Measurements from ENCODE around the gene KHSRP. TPM values are rescaled to one million over a fixed set of nuclear protein-coding genes. Genes with fewer than 3 reads are reported as not detected.

The KHSRP gene
- total RNA-seq, 2 donors from 2014 or later, result 54.0 to 83.4 TPM

- ATAC-seq, result no peak
Measured at GRCh38 chr19:6470173-6470572, 45.6 kb upstream of the KHSRP start.

GRCh38 chr19:6467384-6467783, 42.8 kb upstream of the KHSRP start:
- no peak overlapping the region for H3K4me3 ChIP-seq
- H3K36me3 ChIP-seq (replicated peaks in 1 of 2; ENCODE audit: insufficient read depth in 1 of 2, low read depth in 2 of 2), result peaks cover 0 to 3% of the 10 kb centered on the region in 2 donors
- H3K27me3 ChIP-seq, result no peaks in the 10 kb centered on the region
- H3K4me1 ChIP-seq, result peaks cover 15% of the 10 kb centered on the region
- no peak for TF ChIP-seq CTCF (IDR thresholded peaks at IDR 0.05)
- no peak for TF ChIP-seq POLR2A (IDR thresholded peaks at IDR 0.05)
- intact Hi-C loops (cut with DNase I), result no loop called here
- 85 to 90% methylated on average over 2 to 8 of the region's 8 CpGs for WGBS, 2 donors
- H3K27ac ChIP-seq, result no peak overlapping the region
- H3K9me3 ChIP-seq, result no peaks in the 10 kb centered on the region
- DNase-seq, result no peak
- no peak for ATAC-seq

More at GRCh38 chr19:6470173-6470572, 45.6 kb upstream of the KHSRP start:
- Histone ChIP-seq H3K4me1 (peaks cover 19% of the 10 kb centered on the region), H3K27ac (no peak overlapping the region), H3K4me3 (no peak overlapping the region), H3K9me3 (no peaks in the 10 kb centered on the region), H3K27me3 (no peaks in the 10 kb centered on the region), H3K36me3 (replicated peaks in 1 of 2; ENCODE audit: insufficient read depth in 1 of 2, low read depth in 2 of 2) (peaks cover 0 to 3% of the 10 kb centered on the region in 2 donors)
- TF ChIP-seq POLR2A (IDR thresholded peaks at IDR 0.05), result no peak
- no peak for DNase-seq
- intact Hi-C loops (cut with DNase I), result no loop called here
- 69 to 75% methylated on average over 6 to 8 of the region's 8 CpGs for WGBS, 2 donors

- intact Hi-C loops (cut with DNase I), result no loop called here
- no peak for DNase-seq
- 93% methylated on average over 8 to 21 of the region's 21 CpGs for WGBS, 2 donors
- no peak overlapping the region for H3K4me3 ChIP-seq
- no peak for ATAC-seq
- peaks cover 0 to 3% of the 10 kb centered on the region in 2 donors for H3K36me3 ChIP-seq (replicated peaks in 1 of 2; ENCODE audit: insufficient read depth in 1 of 2, low read depth in 2 of 2)
- no peaks in the 10 kb centered on the region for H3K9me3 ChIP-seq
- H3K27ac ChIP-seq, result no peak overlapping the region
- TF ChIP-seq CTCF (IDR thresholded peaks at IDR 0.05) (no peak), POLR2A (IDR thresholded peaks at IDR 0.05) (no peak)
- no peaks in the 10 kb centered on the region for H3K27me3 ChIP-seq
- H3K4me1 ChIP-seq, result peaks cover 13% of the 10 kb centered on the region
Measured at GRCh38 chr19:6466526-6467248, 42.1 kb upstream of the KHSRP start.

GRCh38 chr19:6465663-6466062, 41.1 kb upstream of the KHSRP start:
- H3K27ac ChIP-seq, result no peak overlapping the region
- H3K27me3 ChIP-seq, result no peaks in the 10 kb centered on the region
- no peak for DNase-seq
- no peaks in the 10 kb centered on the region for H3K9me3 ChIP-seq
- TF ChIP-seq CTCF (IDR thresholded peaks at IDR 0.05) (no peak), POLR2A (IDR thresholded peaks at IDR 0.05) (no peak)
- peaks cover 13% of the 10 kb centered on the region for H3K4me1 ChIP-seq
- H3K4me3 ChIP-seq, result no peak overlapping the region
- intact Hi-C loops (cut with DNase I), result no loop called here
- no peak for ATAC-seq
- peaks cover 0 to 3% of the 10 kb centered on the region in 2 donors for H3K36me3 ChIP-seq (replicated peaks in 1 of 2; ENCODE audit: insufficient read depth in 1 of 2, low read depth in 2 of 2)
- WGBS, 2 donors, result 91 to 95% methylated on average over 7 to 8 of the region's 8 CpGs

- H3K36me3 ChIP-seq (replicated peaks in 1 of 2; ENCODE audit: insufficient read depth in 1 of 2, low read depth in 2 of 2), result peaks cover 0 to 3% of the 10 kb centered on the region in 2 donors
- peaks cover 13% of the 10 kb centered on the region for H3K4me1 ChIP-seq
- H3K27ac ChIP-seq, result peak overlapping the region; percentile 88 to 99 (median 94)
- ATAC-seq, result no peak
- H3K27me3 ChIP-seq, result no peaks in the 10 kb centered on the region
- no peak for DNase-seq
- TF ChIP-seq CTCF (IDR thresholded peaks at IDR 0.05) (no peak), POLR2A (IDR thresholded peaks at IDR 0.05) (no peak)
- no peaks in the 10 kb centered on the region for H3K9me3 ChIP-seq
- peak overlapping the region; percentile 68 to 87 for H3K4me3 ChIP-seq
- WGBS, 2 donors, result 12 to 13% methylated on average over 9 of the region's 9 CpGs
- intact Hi-C loops (cut with DNase I), result no loop called here
Measured at GRCh38 chr19:6465006-6465405, 40.4 kb upstream of the KHSRP start.
